Cardiac muscle cell (in vitro differentiated cells and primary cell): ENCODE data around the gene NUAK2. TPM values are rescaled to one million over a fixed set of nuclear protein-coding genes. Genes with fewer than 3 reads are reported as not detected.

Source experiments
- DNase-seq, 2 donors: peaks; one replicate each; pipeline versions ENCODE4 v3.0.0 to v3.0.0-alpha.2; 2010 to 2017; ENCODE audit warnings: low read depth in 1 of 2, low spot score in 1 of 2
- H3K27ac ChIP-seq: fragments of 200-600 bp; sonication (generic); 2 replicates; pipeline ENCODE4 v1.5.1; 2016
- H3K27me3 ChIP-seq: fragments of 200-600 bp; sonication (generic); 2 replicates; pipeline ENCODE4 v1.6.0; 2016; ENCODE audit warnings: control low read depth
- H3K36me3 ChIP-seq: fragments of 200-600 bp; sonication (generic); 2 replicates; pipeline ENCODE4 v1.5.1; 2016; ENCODE audit warnings: control low read depth
- H3K4me1 ChIP-seq: fragments of 200-600 bp; sonication (generic); 2 replicates; pipeline ENCODE4 v1.8.1; 2017; ENCODE audit warnings: low read depth, mild to moderate bottlenecking, mixed run types
- H3K4me3 ChIP-seq: fragments of 200-600 bp; sonication (generic); 2 replicates; pipeline ENCODE4 v1.5.1; 2016; ENCODE audit warnings: mild to moderate bottlenecking
- H3K9me3 ChIP-seq: fragments of 200-600 bp; sonication (generic); 2 replicates; pipeline ENCODE4 v1.5.1; 2017; ENCODE audit warnings: low read depth, mild to moderate bottlenecking, control low read depth
- polyA plus RNA-seq: library from polyadenylated mRNA; unstranded; fragments of >200 nt; fragmentation: Nextera tagmentation; extraction: Ambion mirVana; gene quantifications from 2 replicates; pipeline ENCODE4 v1.2.1, GENCODE V29; 2016
- total RNA-seq: library from RNA; depleted of rRNA; stranded (reverse); fragments of >200 nt; gene quantifications from 2 replicates; pipeline ENCODE4 v1.2.3, GENCODE V29; 2016
- TF ChIP-seq, protein P1 (sequence below): IDR thresholded peaks from 2 replicates; pipeline ENCODE4 v1.5.1; 2012; ENCODE audit warnings: low read depth, mild to moderate bottlenecking, low read length

NUAK2 gene
- total and polyA plus RNA-seq, 2 experiments from 2014 or later: 2.1 to 4.3 TPM

DNA sequence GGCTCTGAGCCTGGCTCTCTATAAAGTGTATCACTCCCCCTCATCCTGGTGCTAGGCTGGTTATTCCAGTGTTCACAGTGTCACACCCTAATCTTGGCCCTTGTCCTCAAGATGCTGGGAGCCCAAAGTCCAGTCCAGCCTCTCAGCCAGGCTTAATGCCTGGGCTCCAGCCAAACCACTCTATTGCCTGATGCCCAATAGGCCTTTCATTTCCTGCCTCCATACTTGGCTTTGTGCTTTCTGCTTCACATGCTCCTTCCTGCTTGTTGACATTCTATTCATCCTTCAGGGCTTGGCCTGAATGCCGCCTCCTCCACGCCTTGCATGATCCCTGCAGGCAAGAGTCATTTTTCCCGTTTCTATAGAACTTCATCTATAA is 33.5 kb upstream of the NUAK2 start:
- TF ChIP-seq, protein P1, sequence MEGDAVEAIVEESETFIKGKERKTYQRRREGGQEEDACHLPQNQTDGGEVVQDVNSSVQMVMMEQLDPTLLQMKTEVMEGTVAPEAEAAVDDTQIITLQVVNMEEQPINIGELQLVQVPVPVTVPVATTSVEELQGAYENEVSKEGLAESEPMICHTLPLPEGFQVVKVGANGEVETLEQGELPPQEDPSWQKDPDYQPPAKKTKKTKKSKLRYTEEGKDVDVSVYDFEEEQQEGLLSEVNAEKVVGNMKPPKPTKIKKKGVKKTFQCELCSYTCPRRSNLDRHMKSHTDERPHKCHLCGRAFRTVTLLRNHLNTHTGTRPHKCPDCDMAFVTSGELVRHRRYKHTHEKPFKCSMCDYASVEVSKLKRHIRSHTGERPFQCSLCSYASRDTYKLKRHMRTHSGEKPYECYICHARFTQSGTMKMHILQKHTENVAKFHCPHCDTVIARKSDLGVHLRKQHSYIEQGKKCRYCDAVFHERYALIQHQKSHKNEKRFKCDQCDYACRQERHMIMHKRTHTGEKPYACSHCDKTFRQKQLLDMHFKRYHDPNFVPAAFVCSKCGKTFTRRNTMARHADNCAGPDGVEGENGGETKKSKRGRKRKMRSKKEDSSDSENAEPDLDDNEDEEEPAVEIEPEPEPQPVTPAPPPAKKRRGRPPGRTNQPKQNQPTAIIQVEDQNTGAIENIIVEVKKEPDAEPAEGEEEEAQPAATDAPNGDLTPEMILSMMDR: no peak
- Histone ChIP-seq H3K4me3 (no peak overlapping the region), H3K9me3 (no peaks in the 10 kb centered on the region), H3K27ac (no peak overlapping the region), H3K4me1 (no peaks in the 10 kb centered on the region), H3K36me3 (no peaks in the 10 kb centered on the region), H3K27me3 (no peaks in the 10 kb centered on the region)
- peak in 1 of 2 donors; percentile 73 for DNase-seq

DNA sequence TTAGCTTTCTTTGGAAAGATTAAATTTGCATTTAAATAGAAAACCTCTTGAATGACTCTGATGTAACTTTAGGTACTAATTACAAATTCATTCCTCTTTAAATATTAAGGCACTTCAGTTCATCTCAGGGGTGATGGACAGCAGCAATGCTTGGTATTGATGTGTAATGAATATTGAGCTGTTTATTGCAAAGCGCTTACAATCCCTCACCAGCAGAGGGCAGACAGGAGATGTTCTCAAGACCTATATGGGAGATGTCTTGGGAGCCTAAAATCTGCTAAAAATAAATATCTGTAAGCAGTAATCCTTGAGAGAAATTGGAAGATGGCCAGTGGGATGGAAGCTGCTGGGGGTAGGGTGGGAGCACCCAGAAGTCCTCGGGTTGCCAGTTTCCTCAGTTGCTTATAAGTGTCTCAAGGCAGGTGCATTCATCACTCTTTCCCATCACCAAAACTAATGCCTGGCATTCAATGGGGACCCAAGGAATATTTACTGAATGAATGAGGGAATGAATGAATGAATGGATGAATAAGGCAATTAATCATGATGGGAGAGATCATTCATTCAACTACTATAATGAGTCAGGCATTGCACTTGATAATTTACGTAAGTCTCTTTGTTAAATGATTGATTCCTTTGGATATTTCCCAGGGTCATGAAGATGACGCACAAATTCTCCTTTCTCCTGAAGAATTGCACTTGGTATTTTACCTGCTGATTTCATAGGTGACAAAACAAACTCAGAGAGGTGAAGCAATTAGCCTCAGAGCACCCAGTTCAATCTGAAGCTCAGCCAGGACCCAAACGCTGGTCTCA is 32.9 kb upstream of the NUAK2 start:
- peak; percentile 74 to 84 for DNase-seq
- H3K36me3 ChIP-seq: no peaks in the 10 kb centered on the region
- TF ChIP-seq, protein P1: peak; percentile 87
- no peaks in the 10 kb centered on the region for H3K4me1 ChIP-seq
- no peak overlapping the region for H3K27ac ChIP-seq
- no peaks in the 10 kb centered on the region for H3K9me3 ChIP-seq
- H3K27me3 ChIP-seq: no peaks in the 10 kb centered on the region
- H3K4me3 ChIP-seq: no peak overlapping the region

DNA sequence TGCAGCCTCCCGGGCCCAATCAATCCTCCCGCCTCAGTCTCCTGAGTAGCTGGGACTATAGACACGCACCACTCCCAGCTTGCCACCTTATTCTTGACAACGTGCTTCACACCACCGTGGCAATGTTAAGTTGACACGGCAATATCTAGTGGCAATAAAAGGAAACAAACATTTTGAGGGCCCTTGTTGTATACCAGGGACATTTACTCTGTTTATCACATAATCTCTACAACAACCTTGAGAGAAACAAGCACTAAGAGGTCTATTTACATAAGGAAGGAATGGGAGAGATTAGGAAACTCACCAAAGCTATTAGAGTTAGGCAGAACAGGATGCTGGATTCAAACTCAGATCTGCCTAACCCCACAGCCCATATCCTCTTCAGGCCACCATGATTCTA is 32.1 kb upstream of the NUAK2 start:
- Histone ChIP-seq H3K36me3 (no peaks in the 10 kb centered on the region), H3K4me1 (no peaks in the 10 kb centered on the region), H3K27ac (no peak overlapping the region), H3K27me3 (no peaks in the 10 kb centered on the region), H3K9me3 (no peaks in the 10 kb centered on the region), H3K4me3 (no peak overlapping the region)
- TF ChIP-seq, protein P1: no peak
- DNase-seq: no peak

DNA sequence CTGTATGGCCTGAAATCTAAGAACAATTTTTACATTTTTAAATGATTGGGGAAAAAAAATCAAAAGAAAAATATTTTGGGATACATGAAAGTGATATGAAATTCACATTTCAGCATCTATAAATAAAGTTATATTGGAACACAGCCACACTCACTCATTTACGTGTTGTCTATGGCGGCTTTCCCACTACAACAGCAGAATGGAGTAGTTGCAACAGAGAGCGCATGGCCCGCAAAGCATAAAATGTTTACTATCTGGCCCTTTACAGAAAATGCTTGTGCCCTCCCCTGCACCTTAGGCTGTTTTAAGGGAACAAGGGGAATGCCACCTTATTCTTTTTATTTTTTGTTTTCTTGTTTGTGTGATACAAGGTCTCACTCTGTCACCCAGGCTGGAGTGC is 31.6 kb upstream of the NUAK2 start:
- Histone ChIP-seq H3K27me3 (no peaks in the 10 kb centered on the region), H3K4me1 (no peaks in the 10 kb centered on the region), H3K4me3 (no peak overlapping the region), H3K36me3 (no peaks in the 10 kb centered on the region), H3K9me3 (no peaks in the 10 kb centered on the region), H3K27ac (no peak overlapping the region)
- no peak for DNase-seq
- TF ChIP-seq, protein P1: no peak

DNA sequence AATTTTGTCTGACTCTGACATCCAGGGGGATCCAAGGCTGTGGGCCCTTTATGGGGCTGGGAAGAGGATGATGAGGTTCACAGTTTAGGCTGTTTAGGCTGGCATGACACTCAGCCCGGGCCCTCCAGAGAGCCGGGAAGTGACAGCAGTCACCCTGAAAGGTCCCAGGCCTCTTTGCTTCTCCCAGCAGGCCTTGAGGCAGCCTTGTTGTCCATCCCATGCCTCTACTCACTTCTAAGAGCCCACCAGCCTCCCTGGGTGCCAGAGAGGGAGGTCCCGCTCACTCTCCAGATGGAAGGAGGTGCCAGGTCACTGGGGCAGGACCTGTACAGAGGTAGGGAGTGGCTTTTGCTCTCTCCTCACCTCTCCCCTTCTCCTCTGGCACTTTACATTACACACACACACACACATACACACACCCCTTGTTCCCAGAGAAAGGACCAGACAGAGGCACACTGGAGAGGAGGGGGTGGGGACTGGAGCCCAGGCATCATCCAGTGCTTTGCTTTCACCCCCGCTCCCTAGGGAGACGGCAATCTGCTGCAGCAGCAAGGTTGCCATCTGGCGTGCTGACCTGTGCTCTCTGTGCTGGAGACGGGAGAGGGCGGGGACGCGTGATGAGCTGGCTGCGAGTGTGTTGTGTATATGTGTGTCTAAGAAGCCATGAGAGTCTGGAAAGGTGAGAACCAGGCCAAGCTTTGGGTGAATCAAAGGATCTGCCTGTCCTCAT is 30.6 kb upstream of the NUAK2 start:
- TF ChIP-seq, protein P1: no peak
- no peaks in the 10 kb centered on the region for H3K27me3 ChIP-seq
- H3K4me1 ChIP-seq: no peaks in the 10 kb centered on the region
- no peaks in the 10 kb centered on the region for H3K9me3 ChIP-seq
- H3K27ac ChIP-seq: no peak overlapping the region
- no peaks in the 10 kb centered on the region for H3K36me3 ChIP-seq
- DNase-seq: peak in 1 of 2 donors; percentile 40
- no peak overlapping the region for H3K4me3 ChIP-seq
